BLaER1 (cell line): ENCODE measurements around the gene KLHL17.
A peak's percentile ranks its signal among the peaks of the same experiment; 100 is the strongest.
"Not testable (repeated sequence)": the region's sequence is repeated elsewhere in the genome, so short reads cannot be mapped to it uniquely, and the experiment has no call there.

Experiments used
- H3K27ac ChIP-seq: shearing (Covaris generic); formaldehyde crosslinking; 2 replicates; pipeline ENCODE4 v1.8.1; 2022
- H3K27me3 ChIP-seq: shearing (Covaris generic); formaldehyde crosslinking; 2 replicates; pipeline ENCODE4 v1.8.1; 2022
- H3K36me3 ChIP-seq: shearing (Covaris generic); formaldehyde crosslinking; 2 replicates; pipeline ENCODE4 v1.8.1; 2022
- H3K4me1 ChIP-seq: shearing (Covaris generic); formaldehyde crosslinking; 2 replicates; pipeline ENCODE4 v1.8.1; 2022
- H3K4me2 ChIP-seq: shearing (Covaris generic); formaldehyde crosslinking; 2 replicates; pipeline ENCODE4 v1.8.1; 2022
- H3K4me3 ChIP-seq: shearing (Covaris generic); formaldehyde crosslinking; 2 replicates; pipeline ENCODE4 v1.8.1; 2022
- H3K9ac ChIP-seq: shearing (Covaris generic); formaldehyde crosslinking; 2 replicates; pipeline ENCODE4 v1.8.1; 2022
- H3K9me3 ChIP-seq: shearing (Covaris generic); formaldehyde crosslinking; 2 replicates; pipeline ENCODE4 v1.8.1; 2022
- H4K20me1 ChIP-seq: shearing (Covaris generic); formaldehyde crosslinking; 2 replicates; pipeline ENCODE4 v1.8.1; 2022
- Cebpa-rat ChIP-seq: shearing (Covaris generic); IDR thresholded peaks from 2 replicates; pipeline ENCODE4 v1.8.1; 2022

KLHL17 gene

GRCh38 chr1:980137-980571 lies 19.8 kb downstream of the KLHL17 start:
- Histone ChIP-seq H3K27me3 (peaks cover 36% of the 10 kb centered on the region), H4K20me1 (no peaks in the 10 kb centered on the region), H3K9me3 (no peaks in the 10 kb centered on the region), H3K36me3 (no peaks in the 10 kb centered on the region), H3K4me1 (peaks cover 26% of the 10 kb centered on the region), H3K4me3 (no peak overlapping the region), H3K9ac (no peak overlapping the region), H3K4me2 (no peak overlapping the region), H3K27ac (no peak overlapping the region)
- TF ChIP-seq Cebpa-rat = no peak

GRCh38 chr1:980602-981395 lies 20.4 kb downstream of the KLHL17 start:
- H3K27ac ChIP-seq = no peak overlapping the region
- no peaks in the 10 kb centered on the region for H3K36me3 ChIP-seq
- H4K20me1 ChIP-seq = no peaks in the 10 kb centered on the region
- H3K9ac ChIP-seq = no peak overlapping the region
- H3K4me2 ChIP-seq = no peak overlapping the region
- no peaks in the 10 kb centered on the region for H3K9me3 ChIP-seq
- no peak overlapping the region for H3K4me3 ChIP-seq
- TF ChIP-seq Cebpa-rat = no peak
- H3K4me1 ChIP-seq = peaks cover 19% of the 10 kb centered on the region
- peaks cover 36% of the 10 kb centered on the region for H3K27me3 ChIP-seq

GRCh38 chr1:981491-981954 lies 21.1 kb downstream of the KLHL17 start:
- Histone ChIP-seq H3K27me3 (peaks cover 37% of the 10 kb centered on the region), H3K4me1 (peaks cover 13% of the 10 kb centered on the region), H3K27ac (no peak overlapping the region), H4K20me1 (no peaks in the 10 kb centered on the region), H3K4me2 (peak overlapping the region; percentile 70), H3K4me3 (no peak overlapping the region), H3K9me3 (no peaks in the 10 kb centered on the region), H3K9ac (0 out of 2 replicates have a peak overlapping the region, but pooled peaks have one; percentile 2), H3K36me3 (no peaks in the 10 kb centered on the region)
- no peak for TF ChIP-seq Cebpa-rat

- Histone ChIP-seq H3K9ac (peak within 1 kb of the TSS; percentile 31; the same call in 1 of the 2 replicates), H3K27ac (no peak within 1 kb of the TSS), H3K36me3 (no peaks in the 10 kb centered on the region), H3K4me3 (no peak within 1 kb of the TSS), H3K27me3 (peaks cover 37% of the 10 kb centered on the region), H4K20me1 (no peaks in the 10 kb centered on the region), H3K4me2 (peak within 1 kb of the TSS; percentile 70), H3K9me3 (no peaks in the 10 kb centered on the region), H3K4me1 (peaks cover 13% of the 10 kb centered on the region)
- no peak for TF ChIP-seq Cebpa-rat
Measured at GRCh38 chr1:981955-982558, 21.7 kb downstream of the KLHL17 start, which contains the start of gene PERM1. Gene PERM1 (minus strand): TSS chr1:982093. CDS start chr1:981029, 1,064 bp downstream.

- no peak overlapping the region for H3K4me2 ChIP-seq
- no peaks in the 10 kb centered on the region for H3K9me3 ChIP-seq
- H3K9ac ChIP-seq = no peak overlapping the region; the same call in 1 of the 2 replicates
- H3K4me1 ChIP-seq = peaks cover 13% of the 10 kb centered on the region
- no peaks in the 10 kb centered on the region for H3K36me3 ChIP-seq
- H3K4me3 ChIP-seq = no peak overlapping the region
- H4K20me1 ChIP-seq = no peaks in the 10 kb centered on the region
- no peak overlapping the region for H3K27ac ChIP-seq
- TF ChIP-seq Cebpa-rat = no peak
- H3K27me3 ChIP-seq = peaks cover 37% of the 10 kb centered on the region
Measured at GRCh38 chr1:982765-983436, 22.5 kb downstream of the KLHL17 start.

- no peak overlapping the region for H3K4me3 ChIP-seq
- no peaks in the 10 kb centered on the region for H3K36me3 ChIP-seq
- no peak overlapping the region; the same call in 1 of the 2 replicates for H3K9ac ChIP-seq
- H3K27me3 ChIP-seq = peaks cover 37% of the 10 kb centered on the region
- no peak for TF ChIP-seq Cebpa-rat
- no peaks in the 10 kb centered on the region for H4K20me1 ChIP-seq
- H3K27ac ChIP-seq = no peak overlapping the region
- peak overlapping the region; percentile 54 for H3K4me2 ChIP-seq
- H3K9me3 ChIP-seq = no peaks in the 10 kb centered on the region; the same call in 1 of the 2 replicates
- peaks cover 13% of the 10 kb centered on the region for H3K4me1 ChIP-seq
Measured at GRCh38 chr1:983798-984475, 23.6 kb downstream of the KLHL17 start.

GRCh38 chr1:984476-984814 lies 24.1 kb downstream of the KLHL17 start:
- Histone ChIP-seq H3K9me3 (no peaks in the 10 kb centered on the region; the same call in 1 of the 2 replicates), H3K4me2 (peak overlapping the region; percentile 54), H3K4me1 (peaks cover 13% of the 10 kb centered on the region), H3K27me3 (peaks cover 37% of the 10 kb centered on the region), H3K27ac (no peak overlapping the region), H4K20me1 (no peaks in the 10 kb centered on the region), H3K9ac (no peak overlapping the region), H3K36me3 (no peaks in the 10 kb centered on the region), H3K4me3 (no peak overlapping the region)
- TF ChIP-seq Cebpa-rat = no peak

- no peak overlapping the region for H3K4me3 ChIP-seq
- no peaks in the 10 kb centered on the region for H4K20me1 ChIP-seq
- peaks cover 13% of the 10 kb centered on the region for H3K4me1 ChIP-seq
- H3K9me3 ChIP-seq = no peaks in the 10 kb centered on the region; the same call in 1 of the 2 replicates
- H3K36me3 ChIP-seq = no peaks in the 10 kb centered on the region
- TF ChIP-seq Cebpa-rat = no peak
- H3K9ac ChIP-seq = no peak overlapping the region
- H3K27ac ChIP-seq = no peak overlapping the region
- H3K4me2 ChIP-seq = no peak overlapping the region
- H3K27me3 ChIP-seq = peaks cover 37% of the 10 kb centered on the region
Measured at GRCh38 chr1:985126-985525, 24.7 kb downstream of the KLHL17 start.

GRCh38 chr1:988061-988460 lies 27.7 kb downstream of the KLHL17 start:
- H3K9ac ChIP-seq = not testable (repeated sequence)

GRCh38 chr1:991275-991674 lies 30.9 kb downstream of the KLHL17 start:
- H3K4me2 ChIP-seq, H3K9me3 ChIP-seq, H3K36me3 ChIP-seq, H3K4me3 ChIP-seq, H3K9ac ChIP-seq, H3K27ac ChIP-seq, H3K4me1 ChIP-seq, H4K20me1 ChIP-seq: not testable (repeated sequence)
- H3K27me3 ChIP-seq = peaks cover 26% of the 10 kb centered on the region

More at GRCh38 chr1:988061-988460, 27.7 kb downstream of the KLHL17 start:
- not testable (repeated sequence) for H3K4me2 ChIP-seq, H3K27ac ChIP-seq, H3K36me3 ChIP-seq, H3K4me1 ChIP-seq, H3K9me3 ChIP-seq, H3K4me3 ChIP-seq, H4K20me1 ChIP-seq
- peaks cover 25% of the 10 kb centered on the region for H3K27me3 ChIP-seq
